ENCODE data around the gene CD63. TPM values are rescaled to one million over a fixed set of nuclear protein-coding genes. Genes with fewer than 3 reads are reported as not detected.

CD63 gene
- total RNA-seq, 1 experiment from 2014 or later, result 552 TPM

- no peak for DNase-seq (ENCODE audit: unreplicated experiment)
- no peaks in the 10 kb centered on the region for H3K36me3 Mint-ChIP-seq (ENCODE audit: insufficient read depth, unreplicated experiment)
- H3K9me3 Mint-ChIP-seq (ENCODE audit: unreplicated experiment), result no peaks in the 10 kb centered on the region
- TF ChIP-seq CTCF (IDR thresholded peaks at IDR 0.05; ENCODE audit: unreplicated experiment), result no peak
- H3K27ac Mint-ChIP-seq (ENCODE audit: low read depth, unreplicated experiment), result no peak overlapping the region
- H3K4me1 Mint-ChIP-seq (ENCODE audit: insufficient read depth, unreplicated experiment), result peaks cover 7% of the 10 kb centered on the region
- intact Hi-C loops (cut with micrococcal nuclease), result no loop called here
- BruUV-seq (replicated peaks), result no TSS peak
- no peak overlapping the region for H3K4me3 Mint-ChIP-seq (ENCODE audit: unreplicated experiment)
- CTCF ChIA-PET, result interaction anchor here (1.2 kb wide), 1 partner anchor 33 kb away, joined by 4 read pairs; no protein-coding TSS in a partner anchor
- POLR2A ChIA-PET, result interaction anchor here (0.6 kb wide), 1 partner anchor 658 kb away, joined by 4 read pairs; no protein-coding TSS in a partner anchor
- peaks cover 38% of the 10 kb centered on the region for H3K27me3 Mint-ChIP-seq (ENCODE audit: insufficient read depth, unreplicated experiment)
These were observed 22.9 kb downstream of the CD63 start for GRCh38 chr12:55705782-55706402.

DNA sequence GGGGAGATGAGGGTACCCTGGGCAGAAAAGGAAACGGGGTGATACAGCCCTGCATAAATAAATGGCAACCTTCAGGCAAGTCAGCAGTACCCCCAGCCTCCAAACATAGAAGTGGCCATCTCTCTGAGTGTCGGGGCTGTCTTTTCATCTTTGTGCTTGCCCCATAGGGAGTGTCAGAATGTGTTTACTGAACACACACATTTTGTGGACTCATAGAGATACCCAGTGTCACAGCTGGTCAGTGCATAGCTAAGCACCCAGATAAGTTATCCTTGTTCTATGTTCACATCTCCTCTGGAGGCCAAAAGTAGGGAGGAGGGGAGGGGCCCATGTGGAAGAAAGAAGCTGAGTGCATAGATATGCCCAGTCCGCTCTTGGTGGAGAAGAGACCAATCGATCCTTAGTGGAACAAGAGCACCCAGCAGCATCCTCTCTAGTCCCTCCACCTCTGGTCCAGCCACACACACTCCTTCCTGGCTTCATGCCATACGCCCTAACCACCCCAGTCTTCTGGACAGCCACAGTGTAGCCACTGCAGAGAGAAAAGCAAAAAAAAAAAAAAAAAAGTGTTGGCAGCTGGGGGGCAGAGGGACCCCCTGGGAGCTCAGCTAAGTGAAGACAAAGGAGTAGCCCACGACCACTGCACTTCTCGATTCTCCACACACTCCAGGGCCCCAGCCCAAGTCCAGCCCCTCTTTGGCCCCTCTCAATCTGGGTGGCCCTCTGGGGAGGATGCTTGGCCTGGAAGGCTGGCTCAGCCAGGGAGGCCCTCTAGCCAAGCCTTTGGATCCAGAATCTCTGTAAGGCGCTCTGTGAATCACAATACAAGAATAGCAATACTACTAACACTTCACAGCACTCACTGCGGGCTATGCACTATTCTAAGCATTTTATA, 23.7 kb downstream of the CD63 start:
- no peaks in the 10 kb centered on the region for H3K36me3 Mint-ChIP-seq (ENCODE audit: insufficient read depth, unreplicated experiment)
- peaks cover 9% of the 10 kb centered on the region for H3K4me1 Mint-ChIP-seq (ENCODE audit: insufficient read depth, unreplicated experiment)
- H3K27me3 Mint-ChIP-seq (ENCODE audit: insufficient read depth, unreplicated experiment), result peaks cover 35% of the 10 kb centered on the region
- no TSS peak for BruUV-seq (replicated peaks)
- no peak for TF ChIP-seq CTCF (IDR thresholded peaks at IDR 0.05; ENCODE audit: unreplicated experiment)
- ChIA-PET CTCF (interaction anchor here (0.6 to 1.2 kb wide), 2 partner anchors 16 to 34 kb away, joined by 3 to 4 read pairs; no protein-coding TSS in a partner anchor), POLR2A (interaction anchor here (0.6 kb wide), 1 partner anchor 659 kb away, joined by 4 read pairs; no protein-coding TSS in a partner anchor)
- intact Hi-C loops (cut with micrococcal nuclease), result no loop called here
- no peaks in the 10 kb centered on the region for H3K9me3 Mint-ChIP-seq (ENCODE audit: unreplicated experiment)
- no peak overlapping the region for H3K27ac Mint-ChIP-seq (ENCODE audit: low read depth, unreplicated experiment)
- no peak for DNase-seq (ENCODE audit: unreplicated experiment)
- H3K4me3 Mint-ChIP-seq (ENCODE audit: unreplicated experiment), result no peak overlapping the region

DNA sequence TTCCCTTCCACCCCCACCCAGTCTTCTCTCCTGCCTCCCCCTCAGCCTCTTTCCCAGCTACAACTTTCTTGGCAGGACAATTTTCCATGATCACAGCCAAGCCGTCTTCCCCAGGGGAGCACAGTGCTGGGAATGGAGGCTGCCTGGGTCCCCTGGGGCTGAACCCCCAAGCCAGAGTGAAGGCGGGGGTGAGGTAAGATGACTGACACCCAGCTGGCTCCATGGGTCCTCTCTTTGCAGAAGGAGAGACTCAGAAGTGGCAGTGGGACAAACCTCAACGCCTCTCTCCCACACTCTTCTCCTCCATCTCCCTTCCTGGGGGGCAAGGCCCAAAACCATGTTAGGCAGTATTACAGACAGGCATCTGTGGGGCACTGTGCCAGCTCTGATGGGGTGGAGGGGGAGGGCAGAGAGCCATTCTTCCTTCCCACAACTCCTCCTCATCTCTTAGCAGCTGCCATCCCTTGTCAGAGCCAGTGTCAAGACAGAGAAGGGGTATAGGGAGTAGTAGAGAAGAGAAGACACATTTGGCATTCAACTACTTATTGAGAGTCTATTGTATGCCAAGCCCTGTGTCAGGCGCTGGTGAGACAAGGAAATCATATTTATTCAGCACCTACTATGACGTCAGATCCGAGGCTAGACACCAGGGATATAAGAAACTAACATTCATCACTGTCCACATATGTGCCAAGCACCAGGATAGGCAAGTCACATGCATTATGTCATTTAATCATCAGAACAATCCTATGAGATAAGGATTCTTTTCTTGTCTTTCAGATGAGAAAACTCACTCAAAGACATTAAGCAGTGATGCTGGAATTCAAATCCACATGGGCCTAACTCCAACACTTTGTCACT, 24.7 kb downstream of the CD63 start:
- Mint-ChIP-seq H3K27ac (ENCODE audit: low read depth, unreplicated experiment) (no peak overlapping the region), H3K27me3 (ENCODE audit: insufficient read depth, unreplicated experiment) (peaks cover 25% of the 10 kb centered on the region), H3K36me3 (ENCODE audit: insufficient read depth, unreplicated experiment) (no peaks in the 10 kb centered on the region), H3K9me3 (ENCODE audit: unreplicated experiment) (no peaks in the 10 kb centered on the region), H3K4me3 (ENCODE audit: unreplicated experiment) (no peak overlapping the region), H3K4me1 (ENCODE audit: insufficient read depth, unreplicated experiment) (peaks cover 14% of the 10 kb centered on the region)
- intact Hi-C loops (cut with micrococcal nuclease), result no loop called here
- no peak for DNase-seq (ENCODE audit: unreplicated experiment)
- ChIA-PET CTCF (interaction anchor here (0.6 kb wide), 1 partner anchor 17 kb away, joined by 3 read pairs; no protein-coding TSS in a partner anchor), POLR2A (no interaction called here)
- no peak for TF ChIP-seq CTCF (IDR thresholded peaks at IDR 0.05; ENCODE audit: unreplicated experiment)
- no TSS peak for BruUV-seq (replicated peaks)

Data from MCF 10A (cell line).